DND-41 (cell line): ENCODE results near the gene CPEB1.

Source experiments
- EZH2 ChIP-seq: IDR thresholded peaks from 3 replicates; pipeline ENCODE4 v1.6.1; 2012; ENCODE audit warnings: borderline replicate concordance, low read depth, mild to moderate bottlenecking, moderate library complexity, low read length, inconsistent platforms; ENCODE audit not compliant: severe bottlenecking
- TF ChIP-seq, protein P1 (sequence below): IDR thresholded peaks from 2 replicates; pipeline ENCODE4 v1.5.1; 2012; ENCODE audit warnings: borderline replicate concordance, low read length, moderate library complexity, mild to moderate bottlenecking; ENCODE audit not compliant: poor library complexity, severe bottlenecking; ENCODE audit errors: extremely low read depth

GRCh38 chr15:82635798-82636197 lies 11.4 kb downstream of the CPEB1 start:
- TF ChIP-seq, protein P1, sequence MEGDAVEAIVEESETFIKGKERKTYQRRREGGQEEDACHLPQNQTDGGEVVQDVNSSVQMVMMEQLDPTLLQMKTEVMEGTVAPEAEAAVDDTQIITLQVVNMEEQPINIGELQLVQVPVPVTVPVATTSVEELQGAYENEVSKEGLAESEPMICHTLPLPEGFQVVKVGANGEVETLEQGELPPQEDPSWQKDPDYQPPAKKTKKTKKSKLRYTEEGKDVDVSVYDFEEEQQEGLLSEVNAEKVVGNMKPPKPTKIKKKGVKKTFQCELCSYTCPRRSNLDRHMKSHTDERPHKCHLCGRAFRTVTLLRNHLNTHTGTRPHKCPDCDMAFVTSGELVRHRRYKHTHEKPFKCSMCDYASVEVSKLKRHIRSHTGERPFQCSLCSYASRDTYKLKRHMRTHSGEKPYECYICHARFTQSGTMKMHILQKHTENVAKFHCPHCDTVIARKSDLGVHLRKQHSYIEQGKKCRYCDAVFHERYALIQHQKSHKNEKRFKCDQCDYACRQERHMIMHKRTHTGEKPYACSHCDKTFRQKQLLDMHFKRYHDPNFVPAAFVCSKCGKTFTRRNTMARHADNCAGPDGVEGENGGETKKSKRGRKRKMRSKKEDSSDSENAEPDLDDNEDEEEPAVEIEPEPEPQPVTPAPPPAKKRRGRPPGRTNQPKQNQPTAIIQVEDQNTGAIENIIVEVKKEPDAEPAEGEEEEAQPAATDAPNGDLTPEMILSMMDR, result no peak
- no peak for TF ChIP-seq EZH2
